GM12865 (cell line): Measurements from ENCODE around the gene CAPRIN1.

Experiments
- DNase-seq: peaks from one replicate; pipeline ENCODE4 v3.0.0; 2010; ENCODE audit warnings: low read depth
- H3K4me3 ChIP-seq: 2 replicates; pipeline ENCODE4 v1.5.1; 2011; ENCODE audit warnings: mild to moderate bottlenecking, low read depth, low read length, control low read depth
- TF ChIP-seq, protein P1 (sequence below): IDR thresholded peaks from 2 replicates; pipeline ENCODE4 v1.5.1; 2011; ENCODE audit warnings: low read length, control low read depth, low read depth, inconsistent platforms; ENCODE audit not compliant: insufficient read depth; ENCODE audit errors: missing control alignments

Gene CAPRIN1

GRCh38 chr11:34143048-34143447 is 91.5 kb downstream of the CAPRIN1 start:
- no peak overlapping the region for H3K4me3 ChIP-seq
- TF ChIP-seq, protein P1, sequence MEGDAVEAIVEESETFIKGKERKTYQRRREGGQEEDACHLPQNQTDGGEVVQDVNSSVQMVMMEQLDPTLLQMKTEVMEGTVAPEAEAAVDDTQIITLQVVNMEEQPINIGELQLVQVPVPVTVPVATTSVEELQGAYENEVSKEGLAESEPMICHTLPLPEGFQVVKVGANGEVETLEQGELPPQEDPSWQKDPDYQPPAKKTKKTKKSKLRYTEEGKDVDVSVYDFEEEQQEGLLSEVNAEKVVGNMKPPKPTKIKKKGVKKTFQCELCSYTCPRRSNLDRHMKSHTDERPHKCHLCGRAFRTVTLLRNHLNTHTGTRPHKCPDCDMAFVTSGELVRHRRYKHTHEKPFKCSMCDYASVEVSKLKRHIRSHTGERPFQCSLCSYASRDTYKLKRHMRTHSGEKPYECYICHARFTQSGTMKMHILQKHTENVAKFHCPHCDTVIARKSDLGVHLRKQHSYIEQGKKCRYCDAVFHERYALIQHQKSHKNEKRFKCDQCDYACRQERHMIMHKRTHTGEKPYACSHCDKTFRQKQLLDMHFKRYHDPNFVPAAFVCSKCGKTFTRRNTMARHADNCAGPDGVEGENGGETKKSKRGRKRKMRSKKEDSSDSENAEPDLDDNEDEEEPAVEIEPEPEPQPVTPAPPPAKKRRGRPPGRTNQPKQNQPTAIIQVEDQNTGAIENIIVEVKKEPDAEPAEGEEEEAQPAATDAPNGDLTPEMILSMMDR = no peak
- no peak for DNase-seq

GRCh38 chr11:34145073-34145472 is 93.5 kb downstream of the CAPRIN1 start:
- TF ChIP-seq, protein P1 = no peak
- DNase-seq = peak; percentile 72
- H3K4me3 ChIP-seq = no peak overlapping the region

DNA sequence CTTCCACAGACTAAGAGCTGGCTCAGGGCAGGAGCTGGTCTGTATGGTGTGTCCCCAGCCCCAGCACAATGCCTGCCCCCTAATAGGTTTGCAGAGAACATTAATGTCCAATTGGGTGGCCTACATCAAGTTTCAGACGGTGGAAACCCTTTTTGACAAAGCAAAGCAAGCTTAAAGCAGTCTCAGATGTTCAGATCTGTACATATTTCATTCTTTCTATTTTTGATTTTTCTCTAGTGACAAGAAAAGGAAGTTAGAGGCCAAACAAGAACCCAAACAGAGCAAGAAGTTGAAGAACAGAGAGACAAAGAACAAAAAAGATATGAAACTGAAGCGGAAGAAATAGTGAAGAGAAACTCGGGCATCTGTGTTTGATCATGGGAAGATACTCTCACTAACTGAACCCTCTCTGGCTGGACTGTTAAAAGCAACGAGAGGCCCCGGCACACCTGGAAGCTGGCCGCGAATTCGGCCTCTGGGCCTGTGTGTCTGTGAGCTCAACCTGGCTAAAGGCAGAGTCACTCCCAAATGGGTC is 94.4 kb downstream of the CAPRIN1 start:
- no peak overlapping the region for H3K4me3 ChIP-seq
- peak; percentile 52 for DNase-seq
- TF ChIP-seq, protein P1 = no peak

GRCh38 chr11:34146411-34146810 is 94.9 kb downstream of the CAPRIN1 start:
- TF ChIP-seq, protein P1 = no peak
- H3K4me3 ChIP-seq = no peak overlapping the region
- DNase-seq = no peak

DNA sequence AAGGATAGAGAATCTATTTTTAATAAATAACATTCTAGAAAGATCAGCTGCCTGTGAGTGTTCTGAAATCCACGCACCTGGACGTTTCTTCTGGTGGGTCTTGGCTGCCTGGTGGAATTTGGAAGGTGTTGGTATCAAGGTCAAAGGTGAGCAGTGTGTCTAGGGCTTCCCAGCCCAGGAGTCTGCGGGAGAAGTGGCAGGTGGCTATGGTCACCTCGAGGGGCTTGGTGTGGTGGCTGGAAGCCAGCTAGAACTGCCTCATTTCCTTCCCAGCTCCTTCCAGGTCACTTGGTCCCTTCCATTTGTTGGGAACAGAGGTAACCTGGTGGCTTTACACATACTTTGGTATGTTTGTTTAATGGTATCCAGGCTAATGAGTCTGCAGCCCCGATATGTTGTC is 95.3 kb downstream of the CAPRIN1 start:
- TF ChIP-seq, protein P1 = no peak
- no peak for DNase-seq
- no peak overlapping the region for H3K4me3 ChIP-seq

DNA sequence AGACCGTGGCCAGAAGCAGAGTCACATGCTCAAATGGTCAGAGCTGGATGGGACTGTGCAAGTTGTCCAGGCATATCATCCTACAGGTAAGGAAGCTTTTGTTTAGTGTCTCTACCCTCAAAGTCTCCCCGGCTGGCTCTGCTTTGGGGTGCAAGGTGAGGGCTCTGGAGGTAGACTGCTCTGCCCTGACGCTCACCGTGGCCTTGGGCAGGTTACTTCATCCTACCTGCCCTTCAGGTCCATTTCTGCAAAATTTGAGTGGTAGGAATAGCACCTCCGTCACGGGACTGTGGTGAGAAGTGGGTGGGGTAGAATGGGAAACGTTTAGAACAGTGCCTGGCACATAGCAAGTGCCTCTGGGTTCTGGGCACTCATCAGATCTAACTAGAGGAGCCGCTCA is 96.0 kb downstream of the CAPRIN1 start:
- no peak overlapping the region for H3K4me3 ChIP-seq
- DNase-seq = no peak
- TF ChIP-seq, protein P1 = no peak

DNA sequence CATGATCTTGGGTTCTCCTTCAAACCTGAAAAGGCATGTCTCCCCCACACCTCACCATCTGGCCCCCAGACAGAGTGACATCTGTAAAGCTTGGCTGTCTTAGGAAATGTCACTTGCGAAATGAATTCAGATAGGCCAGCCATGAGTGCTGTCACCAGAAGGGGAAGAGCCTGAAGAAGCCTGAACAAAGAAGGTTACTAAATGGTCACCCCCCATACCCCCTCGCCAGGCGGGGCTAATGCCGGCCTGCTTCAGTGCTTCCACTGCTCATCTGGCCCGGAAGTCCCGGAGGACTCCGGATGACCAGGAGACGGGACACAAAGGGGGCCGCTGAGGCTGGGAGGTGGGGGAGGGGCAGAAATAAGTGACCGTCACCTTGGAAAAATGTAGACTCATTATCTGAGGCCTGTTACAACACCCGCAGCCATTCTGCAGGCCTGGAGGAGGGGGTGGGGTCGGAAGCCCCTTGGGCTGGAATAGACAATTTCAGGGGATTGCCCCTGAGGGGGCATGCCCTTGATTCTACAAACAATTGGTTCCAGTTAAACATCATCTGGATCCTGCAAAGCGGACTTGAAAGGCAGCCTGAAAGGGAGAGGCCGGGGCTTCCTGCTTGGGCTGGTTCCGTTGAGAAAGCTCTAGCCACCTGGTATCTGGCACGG is 97.1 kb downstream of the CAPRIN1 start:
- TF ChIP-seq, protein P1 = no peak
- DNase-seq = no peak
- no peak overlapping the region for H3K4me3 ChIP-seq
